Effector memory CD8-positive, alpha-beta T cell (primary cell): Measurements from ENCODE around the gene MIA2.
"Not testable (repeated sequence)": the region's sequence is repeated elsewhere in the genome, so short reads cannot be mapped to it uniquely, and the experiment has no call there.

Source experiments
- ATAC-seq: fragments of 150-1000 bp; cut with Tn5 transposase; replicated peaks from 2 replicates; pipeline ENCODE4 v1.10.0; 2021; ENCODE audit warnings: mild to moderate bottlenecking, moderate library complexity
- DNase-seq, 3 experiments: peaks; one replicate each; pipeline ENCODE4 v3.0.0; 2021
- H3K27ac Mint-ChIP-seq, 2 donors: one replicate each; pipeline ENCODE4 v1.8.0; 2022; ENCODE audit warnings: mild to moderate bottlenecking in 2 of 2, mixed read lengths in 2 of 2, moderate library complexity in 2 of 2
- H3K27me3 Mint-ChIP-seq, 2 donors: one replicate each; pipeline ENCODE4 v1.8.0; 2022; ENCODE audit warnings: mixed read lengths in 2 of 2
- H3K36me3 Mint-ChIP-seq: one replicate; pipeline ENCODE4 v1.8.0; 2022; ENCODE audit warnings: mild to moderate bottlenecking, moderate library complexity, mixed read lengths; ENCODE audit not compliant: insufficient read depth
- H3K4me1 Mint-ChIP-seq, 2 donors: one replicate each; pipeline ENCODE4 v1.8.0; 2022; ENCODE audit warnings: low read depth in 2 of 2, mixed read lengths in 2 of 2
- H3K4me3 Mint-ChIP-seq, 2 donors: one replicate each; pipeline ENCODE4 v1.8.0; 2022; ENCODE audit warnings: mild to moderate bottlenecking in 2 of 2, mixed read lengths in 2 of 2, moderate library complexity in 2 of 2
- H3K9me3 Mint-ChIP-seq, 2 donors: one replicate each; pipeline ENCODE4 v1.8.0; 2022; ENCODE audit warnings: mixed read lengths in 2 of 2

Gene MIA2

GRCh38 chr14:39241637-39242036 is 7.9 kb downstream of the MIA2 start:
- no peaks in the 10 kb centered on the region for H3K9me3 Mint-ChIP-seq
- no peak for DNase-seq

GRCh38 chr14:39243831-39244230 is 10.1 kb downstream of the MIA2 start:
- no peak for DNase-seq
- Mint-ChIP-seq H3K27ac (no peak overlapping the region), H3K4me1 (peaks cover 0 to 2% of the 10 kb centered on the region in 2 donors), H3K9me3 (no peaks in the 10 kb centered on the region), H3K27me3 (peaks cover 0 to 8% of the 10 kb centered on the region in 2 donors), H3K36me3 (no peaks in the 10 kb centered on the region), H3K4me3 (no peak overlapping the region)
- no peak for ATAC-seq

More at GRCh38 chr14:39241637-39242036, 7.9 kb downstream of the MIA2 start:
- no peaks in the 10 kb centered on the region for H3K36me3 Mint-ChIP-seq
- H3K27me3 Mint-ChIP-seq: peaks cover 0 to 1% of the 10 kb centered on the region in 2 donors
- H3K27ac Mint-ChIP-seq: peak overlapping the region in 1 of 2 donors; percentile 25
- no peak for ATAC-seq
- H3K4me3 Mint-ChIP-seq: no peak overlapping the region
- H3K4me1 Mint-ChIP-seq: no peaks in the 10 kb centered on the region

GRCh38 chr14:39246618-39247017 is 12.9 kb downstream of the MIA2 start:
- H3K27me3 Mint-ChIP-seq: peaks cover 0 to 17% of the 10 kb centered on the region in 2 donors
- no peaks in the 10 kb centered on the region for H3K9me3 Mint-ChIP-seq
- no peak for ATAC-seq
- no peak overlapping the region for H3K27ac Mint-ChIP-seq
- H3K4me3 Mint-ChIP-seq: no peak overlapping the region
- no peak for DNase-seq
- peaks cover 0 to 2% of the 10 kb centered on the region in 2 donors for H3K4me1 Mint-ChIP-seq
- H3K36me3 Mint-ChIP-seq: peaks cover 3% of the 10 kb centered on the region

- Mint-ChIP-seq H3K9me3 (no peaks in the 10 kb centered on the region), H3K27me3 (peaks cover 0 to 17% of the 10 kb centered on the region in 2 donors), H3K4me3 (no peak overlapping the region), H3K4me1 (peaks cover 0 to 2% of the 10 kb centered on the region in 2 donors), H3K36me3 (peaks cover 3% of the 10 kb centered on the region), H3K27ac (no peak overlapping the region)
- DNase-seq (no peak), ATAC-seq (no peak)
Measured at GRCh38 chr14:39247256-39247655, 13.5 kb downstream of the MIA2 start.

GRCh38 chr14:39251547-39251946 is 17.8 kb downstream of the MIA2 start:
- DNase-seq: no peak
- peaks cover 0 to 2% of the 10 kb centered on the region in 2 donors for H3K4me1 Mint-ChIP-seq
- no peak overlapping the region for H3K27ac Mint-ChIP-seq
- peaks cover 3% of the 10 kb centered on the region for H3K36me3 Mint-ChIP-seq
- H3K9me3 Mint-ChIP-seq: no peaks in the 10 kb centered on the region
- ATAC-seq: no peak
- H3K4me3 Mint-ChIP-seq: no peak overlapping the region
- peaks cover 0 to 17% of the 10 kb centered on the region in 2 donors for H3K27me3 Mint-ChIP-seq

GRCh38 chr14:39257388-39257787 is 23.7 kb downstream of the MIA2 start:
- not testable (repeated sequence) for H3K36me3 Mint-ChIP-seq, DNase-seq, H3K4me3 Mint-ChIP-seq, ATAC-seq, H3K4me1 Mint-ChIP-seq, H3K27ac Mint-ChIP-seq, H3K27me3 Mint-ChIP-seq, H3K9me3 Mint-ChIP-seq

GRCh38 chr14:39258782-39259545 is 25.2 kb downstream of the MIA2 start:
- Mint-ChIP-seq H3K4me3 (no peak overlapping the region), H3K27me3 (no peaks in the 10 kb centered on the region), H3K9me3 (peaks cover 4 to 7% of the 10 kb centered on the region in 2 donors), H3K27ac (no peak overlapping the region), H3K36me3 (no peaks in the 10 kb centered on the region), H3K4me1 (no peaks in the 10 kb centered on the region)
- no peak for ATAC-seq
- no peak for DNase-seq

- not testable (repeated sequence) for ATAC-seq, H3K27me3 Mint-ChIP-seq, H3K4me1 Mint-ChIP-seq, H3K4me3 Mint-ChIP-seq, H3K27ac Mint-ChIP-seq, H3K9me3 Mint-ChIP-seq, H3K36me3 Mint-ChIP-seq, DNase-seq
Measured at GRCh38 chr14:39260161-39260560, 26.4 kb downstream of the MIA2 start.

- H3K36me3 Mint-ChIP-seq: peaks cover 17% of the 10 kb centered on the region
- not testable (repeated sequence) for H3K9me3 Mint-ChIP-seq, ATAC-seq, H3K27ac Mint-ChIP-seq, H3K4me3 Mint-ChIP-seq, DNase-seq, H3K4me1 Mint-ChIP-seq, H3K27me3 Mint-ChIP-seq
Measured at GRCh38 chr14:39262214-39262613, 28.5 kb downstream of the MIA2 start.

GRCh38 chr14:39264057-39264456 is 30.3 kb downstream of the MIA2 start:
- Mint-ChIP-seq H3K4me3 (no peak overlapping the region), H3K36me3 (peaks cover 26% of the 10 kb centered on the region), H3K4me1 (peaks cover 11 to 23% of the 10 kb centered on the region in 2 donors), H3K27me3 (no peaks in the 10 kb centered on the region), H3K27ac (no peak overlapping the region), H3K9me3 (peaks cover 0 to 4% of the 10 kb centered on the region in 2 donors)
- DNase-seq (no peak), ATAC-seq (no peak)

- DNase-seq: no peak
- Mint-ChIP-seq H3K27ac (no peak overlapping the region), H3K9me3 (peaks cover 0 to 4% of the 10 kb centered on the region in 2 donors), H3K4me1 (peaks cover 16 to 28% of the 10 kb centered on the region in 2 donors), H3K4me3 (no peak overlapping the region), H3K36me3 (peaks cover 28% of the 10 kb centered on the region), H3K27me3 (no peaks in the 10 kb centered on the region)
- no peak for ATAC-seq
Measured at GRCh38 chr14:39264558-39264957, 30.8 kb downstream of the MIA2 start.

- no peak for DNase-seq
- H3K9me3 Mint-ChIP-seq: peaks cover 0 to 4% of the 10 kb centered on the region in 2 donors
- no peaks in the 10 kb centered on the region for H3K27me3 Mint-ChIP-seq
- H3K36me3 Mint-ChIP-seq: peaks cover 28% of the 10 kb centered on the region
- H3K4me3 Mint-ChIP-seq: peak overlapping the region; percentile 54 to 78
- ATAC-seq: no peak
- peak overlapping the region; percentile 15 to 99 for H3K27ac Mint-ChIP-seq
- peaks cover 19 to 33% of the 10 kb centered on the region in 2 donors for H3K4me1 Mint-ChIP-seq
Measured at GRCh38 chr14:39265033-39265432, 31.3 kb downstream of the MIA2 start.

GRCh38 chr14:39265806-39266524 is 32.2 kb downstream of the MIA2 start:
- DNase-seq (no peak), ATAC-seq (no peak)
- Mint-ChIP-seq H3K27ac (peak overlapping the region; percentile 99), H3K4me3 (peak overlapping the region; percentile 78 to 98), H3K27me3 (no peaks in the 10 kb centered on the region), H3K9me3 (peaks cover 0 to 4% of the 10 kb centered on the region in 2 donors), H3K4me1 (peaks cover 28 to 42% of the 10 kb centered on the region in 2 donors), H3K36me3 (peaks cover 28% of the 10 kb centered on the region)

GRCh38 chr14:39266525-39266870 is 32.8 kb downstream of the MIA2 start:
- H3K4me1 Mint-ChIP-seq: peaks cover 31 to 47% of the 10 kb centered on the region in 2 donors
- H3K27me3 Mint-ChIP-seq: no peaks in the 10 kb centered on the region
- DNase-seq: peak in 2 of 3 experiments; percentile 26 to 32
- peaks cover 0 to 4% of the 10 kb centered on the region in 2 donors for H3K9me3 Mint-ChIP-seq
- peaks cover 28% of the 10 kb centered on the region for H3K36me3 Mint-ChIP-seq
- ATAC-seq: peak; percentile 35
- H3K27ac Mint-ChIP-seq: peak overlapping the region; percentile 99
- H3K4me3 Mint-ChIP-seq: peak overlapping the region; percentile 78 to 98
